GM12878 (cell line): ENCODE measurements around the gene TAAR2. TPM values are rescaled to one million over a fixed set of nuclear protein-coding genes. Genes with fewer than 3 reads are reported as not detected.

Source experiments
- ATAC-seq: fragments of 200-7000 bp; cut with Tn5 transposase; 3 replicates; pipeline ENCODE4 v1.9.1; 2020; ENCODE audit warnings: mild to moderate bottlenecking, moderate library complexity
- BruUV-seq: library from RNA; stranded (reverse); fragments of 400-500 nt; replicated peaks from 2 replicates; lab custom pipeline; 2021; lab: Mats Ljungman, UMichigan
- CTCF ChIA-PET: fragments of 300-600 bp; sonication (Branson Sonifier 250); formaldehyde crosslinking; extraction: SDS; loops from one replicate; lab custom pipeline; 2021; ENCODE audit warnings: inconsistent platforms; lab: Yijun Ruan, JAX
- POLR2A ChIA-PET: fragments of 350-600 bp; formaldehyde crosslinking; extraction: SDS; loops from one replicate; lab custom pipeline; 2021; ENCODE audit warnings: inconsistent platforms; lab: Charles Lee
- RAD21 ChIA-PET: fragments of 300-600 bp; sonication (Branson Sonifier 250); formaldehyde crosslinking; loops from one replicate; lab custom pipeline; 2023; ENCODE audit warnings: antibody characterized with exemption; ENCODE audit not compliant: unreplicated experiment; lab: Charles Lee
- SMC1A ChIA-PET: fragments of 300-600 bp; sonication (Branson Sonifier 250); formaldehyde crosslinking; loops from one replicate; lab custom pipeline; 2023; ENCODE audit not compliant: unreplicated experiment, uncharacterized antibody; lab: Charles Lee
- DNase-seq: peaks from one replicate; pipeline ENCODE4 v3.0.0-alpha.2; 2011; ENCODE audit warnings: low read depth, low spot score
- FAIRE-seq: peaks from 3 replicates; lab custom pipeline; 2011; peaks lifted over from hg19 to GRCh38; lab: Jason Lieb, UNC
- H2AFZ ChIP-seq: 2 replicates; pipeline ENCODE4 v1.6.0; 2011; ENCODE audit warnings: low read depth, low read length, control low read depth; ENCODE audit not compliant: control insufficient read depth
- H3K27ac ChIP-seq: 2 replicates; pipeline ENCODE4 v1.5.1; 2011; ENCODE audit warnings: control low read depth; ENCODE audit not compliant: control insufficient read depth, insufficient read depth
- H3K27me3 ChIP-seq, 2 experiments: replicated peaks in 1 of 2; 2 replicates each; pipeline versions ENCODE4 v1.6.0 to v1.6.1; 2011; ENCODE audit warnings: low read length in 1 of 2; ENCODE audit not compliant: control insufficient read depth in 2 of 2, insufficient read depth in 2 of 2
- H3K36me3 ChIP-seq, 2 experiments: 2 replicates each; pipeline ENCODE4 v1.5.1; 2011; ENCODE audit warnings: low read length in 1 of 2; ENCODE audit not compliant: control insufficient read depth in 2 of 2, insufficient read depth in 2 of 2
- H3K4me1 ChIP-seq: 2 replicates; pipeline ENCODE4 v1.6.1; 2011; ENCODE audit warnings: mild to moderate bottlenecking, low read length, moderate library complexity, mixed read lengths; ENCODE audit not compliant: control insufficient read depth, insufficient read depth
- H3K4me2 ChIP-seq: 2 replicates; pipeline ENCODE4 v1.6.0; 2011; ENCODE audit warnings: control low read depth; ENCODE audit not compliant: control insufficient read depth, insufficient read depth
- H3K4me3 ChIP-seq: fragments of 200-600 bp; sonication (generic); 2 replicates; pipeline ENCODE4 v1.5.1; 2016
- H3K79me2 ChIP-seq: 2 replicates; pipeline ENCODE4 v1.6.0; 2011; ENCODE audit warnings: low read length; ENCODE audit not compliant: control insufficient read depth, insufficient read depth
- H3K9ac ChIP-seq: 2 replicates; pipeline ENCODE4 v1.8.0; 2011; ENCODE audit warnings: low read length, control low read depth, mixed read lengths; ENCODE audit not compliant: control insufficient read depth, insufficient read depth
- H3K9me3 ChIP-seq: replicated peaks from 3 replicates; pipeline ENCODE4 v1.5.1; 2011; ENCODE audit warnings: mild to moderate bottlenecking, low read length; ENCODE audit not compliant: control insufficient read depth, insufficient read depth
- H4K20me1 ChIP-seq: 2 replicates; pipeline ENCODE4 v1.6.0; 2011; ENCODE audit not compliant: control insufficient read depth, insufficient read depth
- CBX3 ChIP-seq: fragments of 200-600 bp; sonication (generic); IDR thresholded peaks from 2 replicates; pipeline ENCODE4 v1.6.1; 2016; ENCODE audit warnings: low read depth, borderline replicate concordance
- CUX1 ChIP-seq: IDR thresholded peaks from 2 replicates; pipeline ENCODE4 v1.6.1; 2012; ENCODE audit warnings: improper control_type of control experiment, low read depth, low read length; ENCODE audit not compliant: insufficient replicate concordance
- E2F4 ChIP-seq: IDR thresholded peaks from 2 replicates; pipeline ENCODE4 v1.6.1; 2012; ENCODE audit warnings: low read depth, low read length, improper control_type of control experiment
- E2F8 ChIP-seq: fragments of 450-650 bp; IDR thresholded peaks from 2 replicates; pipeline ENCODE4 v1.6.1; 2018; ENCODE audit warnings: mild to moderate bottlenecking, low read depth, moderate library complexity; ENCODE audit not compliant: partially characterized antibody
- FOXM1 ChIP-seq: IDR thresholded peaks from 2 replicates; pipeline ENCODE4 v1.6.1; 2012; ENCODE audit warnings: low read depth, mild to moderate bottlenecking, inconsistent platforms, low read length, moderate library complexity
- MEF2B ChIP-seq: fragments of 450-650 bp; IDR thresholded peaks from 2 replicates; pipeline ENCODE4 v1.6.1; 2018; ENCODE audit warnings: mild to moderate bottlenecking, moderate library complexity; ENCODE audit not compliant: partially characterized antibody, poor library complexity, severe bottlenecking
- NR2F1 ChIP-seq: fragments of 450-650 bp; conservative IDR thresholded peaks from 2 replicates; pipeline ENCODE4 v1.6.1; 2017; ENCODE audit warnings: mild to moderate bottlenecking
- PML ChIP-seq: IDR thresholded peaks from 2 replicates; pipeline ENCODE4 v1.6.1; 2012; ENCODE audit warnings: low read length, inconsistent platforms
- RBBP5 ChIP-seq: fragments of 200-600 bp; sonication (generic); conservative IDR thresholded peaks from 2 replicates; pipeline ENCODE4 v1.6.1; 2016
- YBX1 ChIP-seq: fragments of 450-650 bp; IDR thresholded peaks from 2 replicates; pipeline ENCODE4 v1.6.1; 2016; ENCODE audit warnings: antibody characterized with exemption
- WGBS: methylation state at CpG from one replicate; pipeline ENCODE4 v1.1.6; 2016; ENCODE audit warnings: low lambda C conversion rate; ENCODE audit not compliant: insufficient replicate concordance, insufficient coverage; ENCODE audit errors: missing lambda C conversion rate; 5-methylcytosine and 5-hydroxymethylcytosine counted together
- in situ Hi-C: fragments of 300-500 bp; cut with MboI; formaldehyde crosslinking; loops from 9 replicates; pipeline ENCODE4 v1.14.3; 2018; ENCODE audit warnings: mixed read lengths
- intact Hi-C: fragments of 100-400 bp; cut with micrococcal nuclease; formaldehyde crosslinking; loops from one replicate; pipeline ENCODE4 v1.14.2; 2022; ENCODE audit not compliant: unreplicated experiment
- polyA plus RNA-seq, 11 experiments: library from polyadenylated mRNA; depleted of rRNA in 4 of 11; unstranded in 6 of 11; stranded (reverse) in 5 of 11; fragments of >200 nt; fragmentation: Nextera tagmentation in 4 of 11; fragmentation: Illumina TruSeq in 1 of 11; extraction: Ambion mirVana in 4 of 11; extraction: Trizol in 1 of 11; gene quantifications; 1 replicate in 1 of 11; 2 replicates in 10 of 11; pipeline versions ENCODE4 v1.2.1 to v1.2.3, GENCODE V29; 2011 to 2016; ENCODE audit warnings: inconsistent platforms in 2 of 11, missing spikeins in 2 of 11, low read depth in 1 of 11
- total RNA-seq, 4 experiments: library from RNA; depleted of rRNA in 3 of 4; stranded (reverse); fragments of >200 nt in 3 of 4; fragmentation: Illumina TruSeq in 1 of 4; extraction: Trizol in 1 of 4; gene quantifications; 2 replicates each; pipeline versions ENCODE4 v1.2.1 to v1.2.3, GENCODE V29; 2013 to 2021

TAAR2 gene
- total and polyA plus RNA-seq, 10 of the 15 experiments (the other 5 are each of a cell fraction or from before 2014, with no cell fraction given): not detected

- in situ Hi-C loops (no loop called here), intact Hi-C loops (no loop called here)
- BruUV-seq: no TSS peak
- H3K4me2 ChIP-seq: no peak overlapping the region
- H3K36me3 ChIP-seq: no peaks in the 10 kb centered on the region
- no peak for DNase-seq
- ChIA-PET RAD21 (no interaction called here), CTCF (no interaction called here)
- ATAC-seq: peak; percentile 54
- H3K4me3 ChIP-seq: no peak overlapping the region
- TF ChIP-seq MEF2B (no peak), E2F4 (no peak), CBX3 (no peak), FOXM1 (no peak), YBX1 (no peak), RBBP5 (no peak), PML (no peak), E2F8 (no peak), CUX1 (no peak), NR2F1 (no peak)
- TF ChIP-seq, all 136 proteins: peak for 0
- 15% methylated on average over 3 of the region's 3 CpGs for WGBS
- ChIA-PET SMC1A (no interaction called here), POLR2A (no interaction called here)
- Histone ChIP-seq H3K9ac (no peak overlapping the region), H3K27me3 (no peaks in the 10 kb centered on the region; a peak in 1 of 4 replicates), H3K79me2 (no peaks in the 10 kb centered on the region), H3K4me1 (0 out of 2 replicates have a peak, but pooled peaks cover 2% of the 10 kb centered on the region), H3K9me3 (no peaks in the 10 kb centered on the region; the same call in 2 of the 3 replicates), H4K20me1 (no peaks in the 10 kb centered on the region), H2AFZ (no peak overlapping the region), H3K27ac (no peak overlapping the region)
- no peak for FAIRE-seq
These were observed 27.0 kb upstream of the TAAR2 start for GRCh38 chr6:132651062-132651461.
